ENCODE results near the gene PEX16.
A peak's percentile ranks its signal among the peaks of the same experiment; 100 is the strongest.
"Not testable (repeated sequence)": the region's sequence is repeated elsewhere in the genome, so short reads cannot be mapped to it uniquely, and the experiment has no call there.

PEX16 gene

DNA sequence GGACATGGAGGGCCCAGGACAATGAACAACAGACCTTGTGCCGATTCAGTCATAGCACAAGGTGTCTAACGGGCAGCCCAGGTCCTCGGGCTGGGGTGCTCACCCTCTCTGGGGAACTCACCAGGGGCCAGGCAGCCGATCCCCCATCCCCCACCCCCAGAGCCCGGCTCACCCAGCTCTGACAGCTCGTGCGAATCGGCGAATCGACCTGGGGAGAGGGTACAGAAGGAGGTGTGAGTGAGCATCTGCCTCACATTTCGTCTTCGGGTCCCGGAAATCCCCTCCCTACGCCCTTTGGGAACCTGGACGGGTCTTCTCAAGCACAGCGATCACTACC lies 423 bp downstream of the PEX16 start:
- DNase-seq, result no peak

DNA sequence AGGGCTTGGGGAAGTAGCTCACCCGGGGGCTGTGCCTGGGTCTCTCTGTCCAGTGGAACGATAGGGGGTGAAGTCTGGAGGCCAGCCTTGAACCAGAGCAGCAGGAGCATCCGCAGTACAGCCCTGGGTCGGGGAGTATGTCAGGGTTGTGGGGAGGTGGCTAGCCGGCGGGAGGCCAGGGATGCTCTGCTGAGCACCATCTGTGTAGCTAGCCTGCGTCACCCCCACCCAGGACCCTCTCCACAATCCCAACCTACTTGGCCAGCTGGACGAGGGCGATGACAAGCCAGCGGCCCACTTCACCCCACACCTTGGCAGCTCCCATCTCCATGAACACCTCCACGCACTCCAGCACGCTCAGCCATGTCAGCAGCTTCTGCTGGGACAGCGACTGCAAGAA lies 2.2 kb downstream of the PEX16 start:
- no peak for DNase-seq

DNA sequence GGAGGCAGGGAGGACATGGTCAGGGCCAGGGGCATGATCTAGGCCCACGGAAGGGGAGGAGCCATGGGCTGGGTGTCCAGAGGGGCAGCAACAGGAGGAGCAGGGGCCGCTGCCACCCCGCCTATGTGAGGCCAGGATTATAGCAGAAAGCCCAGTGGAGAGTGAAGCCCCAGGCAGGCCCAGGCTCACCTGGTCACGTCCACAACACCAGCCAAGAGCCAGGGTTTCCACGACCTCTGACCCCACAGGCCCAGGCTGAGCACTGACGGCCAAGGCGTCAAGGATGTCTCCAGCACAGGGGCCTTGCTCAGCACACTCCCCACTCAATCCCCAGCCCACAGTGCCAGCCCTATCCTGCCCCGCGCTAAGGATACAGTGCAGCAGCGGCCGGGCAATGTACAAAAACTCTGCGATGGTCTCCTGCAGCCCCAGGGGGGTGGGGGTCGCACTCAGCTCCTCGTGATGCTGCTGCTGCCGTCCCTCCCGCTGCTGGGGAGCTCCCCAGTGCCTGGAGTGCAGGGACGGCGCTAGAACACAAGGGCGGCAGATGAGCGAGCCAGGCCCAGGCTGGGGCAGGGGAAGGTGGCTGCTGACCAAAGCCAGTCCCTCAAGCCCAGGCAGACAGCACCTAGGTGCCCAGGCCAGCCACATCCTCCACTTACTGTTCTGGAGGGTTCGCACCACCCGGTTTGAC lies 3.6 kb downstream of the PEX16 start:
- no peak for DNase-seq

DNA sequence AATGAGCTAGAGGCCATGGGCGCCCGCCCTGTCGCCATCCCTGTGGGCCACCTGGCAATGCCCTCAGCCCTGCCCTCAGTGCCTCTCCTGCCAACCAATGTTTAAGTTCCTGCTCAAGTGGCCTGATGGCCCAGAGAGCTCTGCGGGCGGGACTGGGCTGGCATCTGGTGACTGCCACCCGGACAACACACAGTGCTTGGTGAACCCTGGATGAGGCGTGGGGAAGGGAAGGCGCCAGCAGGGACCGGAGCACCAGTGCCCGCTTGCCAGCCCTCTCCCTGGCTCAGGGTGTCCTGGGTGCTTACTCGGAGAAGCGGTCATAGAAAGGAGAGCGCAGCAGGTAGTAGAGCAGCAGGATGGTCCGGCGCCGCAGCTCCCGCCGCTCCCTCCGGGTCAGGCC lies 4.2 kb downstream of the PEX16 start:
- no peak for DNase-seq

DNA sequence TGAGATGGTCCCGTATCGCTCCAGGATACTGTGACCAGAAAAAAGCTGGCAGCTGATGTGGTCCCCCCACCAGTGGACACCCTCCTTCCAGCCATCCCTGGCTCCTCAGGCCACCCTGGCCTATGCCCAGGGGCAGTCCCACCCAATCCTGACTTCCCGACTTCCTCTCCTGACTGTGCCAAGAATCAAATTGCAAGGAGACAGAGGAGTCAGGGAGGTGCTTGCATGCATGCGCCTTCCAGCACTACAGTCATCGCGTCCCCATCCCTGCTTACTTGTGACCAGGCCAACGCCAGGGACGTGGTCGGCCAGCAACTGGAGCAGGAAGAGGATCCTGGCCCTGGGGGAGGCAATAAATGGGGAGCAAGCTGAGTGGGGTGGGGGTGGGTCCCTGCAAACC lies 7.1 kb downstream of the PEX16 start:
- no peak for DNase-seq

DNA sequence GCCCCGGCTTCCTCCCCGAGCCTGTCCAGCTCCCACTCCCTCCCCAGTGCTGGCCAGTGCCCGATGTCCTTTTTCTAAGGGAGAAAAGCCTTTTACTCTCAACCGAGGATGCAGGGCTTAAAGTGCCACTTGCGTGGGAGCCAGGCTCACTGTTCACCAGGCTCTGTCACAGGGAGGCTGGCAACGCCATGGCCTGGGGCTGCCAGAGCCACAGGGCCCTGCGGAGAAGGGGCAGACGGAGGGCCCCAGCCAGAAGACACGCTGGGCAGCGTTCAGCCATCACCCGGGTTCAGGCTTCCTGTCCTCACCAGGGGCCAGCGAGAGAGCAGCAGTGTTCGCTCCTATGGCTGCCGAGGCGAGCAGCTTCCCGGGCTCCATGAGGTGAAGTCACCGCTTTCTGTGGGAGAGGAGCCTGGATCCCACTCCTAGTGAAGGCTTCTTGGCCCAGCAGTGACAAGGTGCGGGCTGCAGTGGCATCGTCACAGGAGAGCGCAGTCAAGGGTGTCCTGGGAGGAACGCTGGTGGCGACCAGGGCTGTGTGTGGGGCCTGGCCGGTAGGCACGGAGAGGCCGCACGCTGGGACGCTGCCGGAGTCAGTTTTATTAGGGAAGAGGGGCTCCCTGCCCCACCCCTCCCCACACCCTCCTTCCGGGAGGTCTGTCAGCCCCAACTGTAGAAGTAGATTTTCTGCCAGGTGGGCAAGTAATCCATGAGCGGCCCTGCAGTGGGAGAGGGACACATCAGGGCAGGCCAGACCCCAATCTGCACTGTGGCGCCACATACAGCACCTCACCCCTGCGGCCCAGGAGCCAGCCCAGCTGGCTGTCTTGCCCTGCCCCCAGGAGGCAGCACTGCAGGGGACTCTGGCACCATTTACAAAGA lies 7.8 kb downstream of the PEX16 start:
- DNase-seq, result no peak

DNA sequence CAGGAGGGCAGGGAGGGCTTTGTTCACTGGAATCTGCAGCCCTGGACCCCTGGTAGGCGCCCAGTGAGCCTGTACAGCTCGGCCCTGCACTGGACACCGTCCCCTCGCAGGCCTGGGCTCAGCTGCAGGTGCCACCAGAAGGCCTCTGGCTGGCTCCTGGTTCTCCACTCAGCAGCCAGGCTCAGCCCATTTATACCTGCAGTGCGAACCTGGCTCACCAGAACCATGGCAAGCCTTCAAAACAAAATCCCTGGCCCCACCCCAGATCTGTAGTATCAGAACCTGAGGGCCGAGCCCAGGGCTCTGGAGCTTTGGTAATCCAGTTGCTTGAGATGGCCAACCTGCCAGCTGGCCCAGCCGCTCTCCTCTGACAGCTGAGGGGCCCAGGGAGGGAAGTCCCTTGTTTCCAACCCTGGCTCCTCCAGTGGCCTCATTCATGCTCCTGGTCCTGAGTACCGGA lies 9.7 kb downstream of the PEX16 start:
- DNase-seq, result no peak

DNA sequence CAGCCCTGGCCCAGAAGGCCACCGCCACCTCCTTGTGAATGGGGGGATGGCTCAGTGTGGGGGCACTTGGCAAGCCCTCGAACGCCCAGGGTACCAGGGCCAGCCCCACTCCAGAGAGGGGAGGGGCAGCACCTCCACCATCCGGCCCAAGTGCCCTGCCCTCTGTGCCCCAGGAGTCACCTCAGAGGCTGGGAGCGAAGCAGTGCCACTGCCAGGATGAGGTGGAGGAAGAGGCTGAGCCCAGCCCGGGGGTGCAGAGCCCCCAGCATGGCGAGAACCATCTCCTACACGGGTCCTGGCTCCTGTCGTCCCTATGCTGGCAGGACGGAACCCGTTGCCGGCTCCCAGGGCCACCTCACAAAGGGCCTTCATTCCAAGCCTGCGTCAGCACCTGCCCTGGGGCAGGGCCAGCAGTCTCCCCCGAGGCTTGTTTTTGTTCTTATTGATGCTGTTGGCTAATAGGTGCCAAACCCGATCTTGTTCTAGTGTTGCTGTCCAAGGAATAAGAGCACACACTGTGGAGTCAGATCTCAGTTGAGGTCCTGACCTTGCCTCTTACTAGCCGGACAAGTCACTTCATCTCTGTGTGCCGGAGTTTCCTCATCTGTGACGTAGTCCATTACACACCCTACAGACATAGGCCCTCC lies 10.6 kb downstream of the PEX16 start, which contains the start of gene FREY1:
TSS of gene FREY1 (minus strand) at position 307 of the 647 bp plus-strand sequence. CDS start at position 281, 26 bp downstream.
- DNase-seq, result no peak

DNA sequence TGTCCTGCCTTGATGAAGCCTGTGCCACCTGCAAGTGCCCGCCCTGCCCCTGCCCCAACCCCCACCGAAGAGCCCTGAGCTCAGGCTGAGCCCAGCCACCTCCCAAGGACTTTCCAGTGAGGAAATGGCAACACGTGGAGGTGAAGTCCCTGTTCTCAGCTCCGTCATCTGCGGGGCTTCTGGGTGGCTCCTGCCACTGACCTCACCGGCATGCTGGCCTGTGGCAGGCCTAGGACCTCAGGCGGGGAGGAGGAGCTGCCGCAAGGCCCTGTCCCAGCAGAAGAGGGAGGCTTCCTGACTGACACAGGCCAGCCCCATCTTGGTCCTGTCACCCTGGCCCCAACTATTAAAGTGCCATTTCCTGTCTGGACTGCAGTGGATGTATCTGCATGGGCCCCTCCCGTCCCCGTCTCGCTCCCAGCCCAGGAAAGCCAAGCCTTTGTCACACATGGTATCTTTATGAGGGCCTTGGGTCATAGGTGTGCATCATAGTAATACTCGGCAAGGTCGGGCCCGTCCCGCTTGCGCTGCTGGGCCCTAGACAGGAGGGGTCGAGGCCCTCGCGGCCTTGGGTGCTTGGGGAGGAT lies 11.5 kb downstream of the PEX16 start:
- DNase-seq, result no peak

DNA sequence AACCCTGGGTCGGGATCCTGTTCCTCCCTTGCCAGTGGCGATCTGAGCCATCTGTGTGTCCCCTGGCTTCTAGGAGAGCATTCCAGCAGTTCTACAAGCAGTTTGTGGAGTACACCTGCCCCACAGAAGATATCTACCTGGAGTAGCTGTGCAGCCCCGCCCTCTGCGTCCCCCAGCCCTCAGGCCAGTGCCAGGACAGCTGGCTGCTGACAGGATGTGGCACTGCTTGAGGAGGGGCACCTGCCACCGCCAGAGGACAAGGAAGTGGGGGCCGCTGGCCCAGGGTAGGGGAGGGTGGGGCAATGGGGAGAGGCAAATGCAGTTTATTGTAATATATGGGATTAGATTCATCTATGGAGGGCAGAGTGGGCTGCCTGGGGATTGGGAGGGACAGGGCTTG lies 12.1 kb downstream of the PEX16 start:
- not testable (repeated sequence) for DNase-seq

DNA sequence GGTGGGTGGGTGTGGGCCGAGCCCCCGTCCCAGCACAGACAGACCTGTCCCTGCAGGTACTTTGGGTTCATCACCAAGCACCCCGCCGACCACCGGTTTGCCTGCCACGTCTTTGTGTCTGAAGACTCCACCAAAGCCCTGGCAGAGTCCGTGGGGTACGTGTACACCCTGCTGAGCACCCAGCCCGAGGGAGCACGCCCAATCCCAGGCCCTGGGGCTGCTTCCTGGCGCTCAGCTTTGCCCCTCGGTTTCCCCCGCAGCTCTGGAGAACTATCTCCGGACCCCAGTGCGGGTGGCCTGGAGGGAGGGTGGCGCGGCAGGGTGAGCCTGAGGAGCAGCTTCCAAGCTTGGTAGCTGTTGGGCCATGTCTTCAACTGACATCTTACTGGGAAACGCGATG lies 12.6 kb downstream of the PEX16 start:
- no peak for DNase-seq

DNA sequence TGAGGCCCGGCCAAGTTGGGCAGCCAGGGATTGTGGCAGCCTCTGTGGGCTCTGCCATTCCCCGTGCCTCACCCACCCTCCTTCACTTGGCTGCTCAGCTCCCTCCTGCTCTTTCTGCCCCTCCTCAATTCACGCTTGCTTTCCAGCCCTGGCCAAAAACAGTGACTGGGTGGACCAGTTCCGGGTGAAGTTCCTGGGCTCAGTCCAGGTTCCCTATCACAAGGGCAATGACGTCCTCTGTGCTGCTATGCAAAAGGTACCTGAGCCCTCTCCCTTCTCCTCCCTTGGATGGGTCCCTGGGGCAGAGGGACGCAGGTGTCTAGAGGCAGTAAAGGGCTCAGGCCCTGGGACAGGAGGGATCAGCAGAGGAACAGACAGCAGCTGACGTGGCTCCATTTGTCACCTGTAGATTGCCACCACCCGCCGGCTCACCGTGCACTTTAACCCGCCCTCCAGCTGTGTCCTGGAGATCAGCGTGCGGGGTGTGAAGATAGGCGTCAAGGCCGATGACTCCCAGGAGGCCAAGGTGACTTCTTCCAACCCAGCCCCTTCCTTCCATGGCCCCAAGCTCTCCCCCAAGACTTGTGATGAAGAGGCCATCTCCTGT lies 13.3 kb downstream of the PEX16 start:
- DNase-seq, result no peak

DNA sequence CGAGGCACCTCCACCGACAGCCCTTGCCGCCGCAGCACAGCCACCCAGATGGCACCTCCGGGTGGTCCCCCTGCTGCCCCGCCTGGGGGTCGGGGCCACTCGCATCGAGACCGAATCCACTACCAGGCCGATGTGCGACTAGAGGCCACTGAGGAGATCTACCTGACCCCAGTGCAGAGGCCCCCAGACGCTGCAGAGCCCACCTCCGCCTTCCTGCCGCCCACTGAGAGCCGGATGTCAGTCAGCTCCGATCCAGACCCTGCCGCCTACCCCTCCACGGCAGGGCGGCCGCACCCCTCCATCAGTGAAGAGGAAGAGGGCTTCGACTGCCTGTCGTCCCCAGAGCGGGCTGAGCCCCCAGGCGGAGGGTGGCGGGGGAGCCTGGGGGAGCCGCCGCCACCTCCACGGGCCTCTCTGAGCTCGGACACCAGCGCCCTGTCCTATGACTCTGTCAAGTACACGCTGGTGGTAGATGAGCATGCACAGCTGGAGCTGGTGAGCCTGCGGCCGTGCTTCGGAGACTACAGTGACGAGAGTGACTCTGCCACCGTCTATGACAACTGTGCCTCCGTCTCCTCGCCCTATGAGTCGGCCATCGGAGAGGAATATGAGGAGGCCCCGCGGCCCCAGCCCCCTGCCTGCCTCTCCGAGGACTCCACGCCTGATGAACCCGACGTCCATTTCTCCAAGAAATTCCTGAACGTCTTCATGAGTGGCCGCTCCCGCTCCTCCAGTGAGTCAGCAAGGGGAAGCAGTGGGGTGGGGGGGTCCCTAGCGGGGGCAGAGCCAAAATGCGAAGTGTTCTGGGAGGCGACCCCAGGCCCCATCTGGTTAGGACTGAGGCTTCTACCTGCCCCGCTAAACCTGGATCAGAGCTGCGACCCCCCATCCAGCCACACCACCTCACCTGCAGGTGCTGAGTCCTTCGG lies 15.0 kb downstream of the PEX16 start:
- DNase-seq, result no peak

DNA sequence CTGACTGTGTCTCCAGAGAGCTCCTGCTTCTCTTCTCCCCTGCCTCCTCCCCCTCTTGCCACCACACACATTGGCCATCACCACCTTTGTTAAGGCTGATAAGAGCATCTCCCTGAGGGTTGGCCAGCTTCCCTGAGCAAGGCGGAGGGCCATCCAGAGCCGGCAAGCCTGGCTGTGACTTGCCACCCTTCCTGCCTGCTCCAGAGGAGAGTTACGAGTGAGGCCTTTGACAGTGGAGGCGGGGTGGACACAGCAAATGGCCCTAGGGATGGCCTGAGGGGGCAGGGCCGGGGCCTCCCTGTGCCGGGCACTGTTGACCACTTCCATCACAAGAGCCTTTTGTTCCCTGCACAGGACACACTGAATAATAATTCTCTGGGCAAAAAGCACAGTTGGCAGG lies 16.1 kb downstream of the PEX16 start:
- DNase-seq, result no peak

DNA sequence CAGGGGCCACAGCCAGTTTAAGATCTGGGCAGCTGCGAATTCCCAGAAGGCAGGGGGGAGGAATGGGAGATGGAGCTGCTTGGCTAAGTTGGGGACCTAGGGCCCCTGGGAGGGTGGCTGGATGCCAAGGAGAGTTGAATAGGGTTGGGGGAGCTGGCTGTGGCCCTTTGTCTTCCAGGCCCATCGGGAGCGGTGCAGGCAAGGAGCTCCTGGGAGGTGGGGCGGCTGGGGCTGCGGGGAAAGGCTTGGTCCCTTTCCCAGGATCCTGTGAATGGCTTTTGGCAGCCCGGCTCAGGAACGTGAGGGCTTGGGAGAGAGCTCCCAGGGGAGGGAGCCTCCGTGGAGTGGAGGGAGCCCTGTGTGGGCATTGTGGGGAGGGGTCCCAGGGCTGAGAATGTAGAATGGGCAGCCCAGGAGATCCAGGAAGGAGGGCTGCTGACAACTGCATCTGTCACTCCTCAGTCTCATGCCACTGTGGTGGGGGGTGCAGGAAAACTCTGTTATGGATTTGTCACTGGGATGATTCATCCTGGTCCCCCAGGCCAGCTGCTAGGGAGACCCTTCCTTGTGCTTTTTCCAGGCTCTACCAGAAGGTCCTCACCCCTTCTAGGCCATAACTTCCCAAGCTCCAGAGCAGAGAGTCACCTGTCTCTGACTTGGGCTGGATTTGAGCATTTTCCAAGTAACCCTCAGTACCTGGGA lies 16.6 kb downstream of the PEX16 start:
- no peak for DNase-seq

DNA sequence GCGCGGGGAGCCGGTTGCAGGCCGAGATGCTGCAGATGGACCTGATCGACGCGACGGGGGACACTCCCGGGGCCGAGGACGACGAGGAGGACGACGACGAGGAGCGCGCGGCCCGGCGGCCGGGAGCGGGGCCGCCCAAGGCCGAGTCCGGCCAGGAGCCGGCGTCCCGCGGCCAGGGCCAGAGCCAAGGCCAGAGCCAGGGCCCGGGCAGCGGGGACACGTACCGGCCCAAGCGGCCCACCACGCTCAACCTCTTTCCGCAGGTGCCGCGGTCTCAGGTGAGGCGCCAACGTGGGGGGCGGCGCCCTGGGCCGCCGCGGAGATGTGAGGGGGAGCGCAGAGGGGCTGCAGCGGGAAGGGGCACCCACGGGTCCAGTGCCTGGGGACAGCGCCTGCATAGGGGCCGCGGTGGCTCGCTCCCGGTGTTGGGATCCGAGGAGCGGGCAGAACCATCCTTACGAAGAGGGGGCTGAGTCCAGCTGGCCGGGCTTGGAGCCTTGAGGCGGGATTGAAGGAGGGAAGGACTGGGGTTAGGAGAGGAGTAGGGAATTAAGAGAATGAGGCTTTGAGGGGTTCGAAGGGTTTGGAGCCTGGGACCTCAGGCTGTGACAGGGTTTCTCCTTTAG lies 17.4 kb downstream of the PEX16 start:
- peak; percentile 16 for DNase-seq

DNA sequence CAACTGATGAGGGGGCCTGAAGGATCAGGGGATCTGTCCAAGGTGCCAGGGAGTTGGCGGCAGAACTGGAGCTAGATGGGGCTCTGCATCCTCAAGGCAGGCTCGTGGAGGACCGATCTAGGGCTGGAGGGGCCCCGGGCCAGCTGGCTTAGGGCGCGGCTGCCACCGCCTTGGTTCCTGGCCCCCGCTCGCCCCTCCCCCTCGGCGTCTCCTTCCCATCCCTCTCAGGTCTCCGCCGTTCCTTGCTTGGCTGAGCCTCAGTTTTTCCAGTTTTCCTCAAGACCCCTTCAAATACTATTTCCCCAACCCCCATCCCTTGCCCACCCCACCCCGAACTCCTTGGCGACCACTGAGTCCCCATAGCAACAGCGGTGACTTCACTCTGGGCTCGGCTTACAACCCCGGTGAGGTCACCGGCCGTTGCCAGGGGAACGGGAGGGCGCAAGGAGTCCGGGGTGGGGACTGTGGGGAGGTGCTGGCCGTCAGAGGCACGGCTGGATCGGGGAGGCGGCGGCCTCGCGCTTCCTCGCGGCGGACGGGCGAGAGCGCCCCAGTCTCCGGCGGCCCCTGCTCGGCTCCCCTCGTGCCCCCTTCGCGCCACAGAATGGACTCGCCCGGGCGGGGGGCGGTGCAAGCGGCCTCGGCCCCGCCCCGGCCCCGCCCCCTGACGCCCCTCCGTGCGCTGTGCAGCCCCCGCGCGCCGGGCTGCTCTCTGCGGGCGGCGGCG lies 18.1 kb downstream of the PEX16 start:
- DNase-seq, result peak; percentile 95

DNA sequence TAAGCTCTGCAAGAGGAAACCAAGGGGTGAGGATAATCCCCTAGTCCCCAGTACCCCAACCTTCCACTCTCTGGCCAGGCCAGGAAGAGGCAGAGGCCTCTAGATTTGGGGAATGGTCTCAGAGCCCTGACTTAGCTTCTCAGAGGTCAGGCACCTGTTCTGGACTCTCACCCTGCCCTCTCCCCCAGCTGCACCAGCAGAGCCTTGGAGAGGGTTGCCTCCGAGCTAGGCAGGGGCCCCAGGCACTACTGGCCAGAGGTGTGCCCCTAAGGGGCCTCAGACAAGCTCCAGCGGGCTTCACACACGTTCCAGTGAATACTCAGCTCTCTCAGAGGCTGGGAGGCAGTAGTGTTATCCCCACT lies 18.6 kb downstream of the PEX16 start:
- DNase-seq, result no peak

DNA sequence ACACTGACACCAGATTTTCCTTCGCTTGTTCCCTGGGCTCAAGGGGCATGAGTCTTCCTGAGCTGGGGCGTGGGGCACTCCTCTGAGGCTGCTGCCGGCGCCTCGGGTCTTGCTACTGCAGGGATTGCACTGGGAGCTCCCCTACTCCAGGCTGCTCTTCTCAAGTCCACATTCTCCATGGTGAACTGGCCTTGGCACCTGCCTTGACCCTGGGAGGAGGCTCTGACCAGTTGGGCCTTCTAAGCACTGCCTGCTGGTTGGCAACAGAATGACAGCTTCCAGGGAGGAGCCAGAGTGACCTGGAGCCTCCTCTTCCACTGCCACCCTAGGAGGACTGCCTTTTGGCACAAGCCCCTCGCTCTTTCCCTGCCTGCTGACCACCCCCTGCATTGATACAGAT lies 20.1 kb downstream of the PEX16 start:
- DNase-seq, result no peak

DNA sequence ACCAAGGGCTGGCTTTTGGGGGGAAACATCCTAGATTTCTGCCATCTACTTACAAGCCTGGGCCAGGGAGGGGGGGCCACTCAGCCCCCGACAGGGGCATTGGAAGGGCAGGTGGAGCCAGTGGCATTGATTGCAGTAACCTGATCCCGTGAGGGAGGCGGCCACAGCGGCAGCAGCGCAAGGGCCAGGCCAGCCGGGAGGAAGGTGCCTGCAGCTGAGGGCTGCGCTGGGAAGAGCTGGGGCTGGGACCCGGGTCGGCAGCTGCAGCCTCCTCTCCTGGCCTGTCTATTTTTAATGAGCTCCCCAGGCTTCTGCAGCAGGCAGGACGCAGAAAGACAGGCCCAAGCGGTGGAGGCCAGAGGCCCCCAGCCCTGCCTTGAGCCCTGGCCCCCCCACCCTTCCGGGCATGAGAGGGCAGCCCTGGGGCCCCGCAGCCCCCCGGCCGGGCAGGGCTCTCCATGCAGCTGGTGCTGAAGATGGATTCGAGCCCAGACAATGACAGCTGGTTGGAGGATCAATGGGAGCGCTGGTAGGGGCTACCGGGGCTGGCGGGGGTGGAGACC lies 21.2 kb downstream of the PEX16 start:
- DNase-seq, result peak; percentile 92

All from NCI-H146 (cell line).